HEK293 (cell line): Measurements from ENCODE around the gene DGCR6L.

Experiments used
- GLIS2 ChIP-seq: fragments of 450-650 bp; formaldehyde crosslinking; IDR thresholded peaks from 2 replicates; pipeline ENCODE4 v1.5.1; 2016; ENCODE audit warnings: missing biosample characterization, missing genetic modification characterization
- ZNF24 ChIP-seq: fragments of 450-650 bp; formaldehyde crosslinking; IDR thresholded peaks from 2 replicates; pipeline ENCODE4 v1.5.1; 2016; ENCODE audit warnings: missing biosample characterization, missing genetic modification characterization
- ZNF292 ChIP-seq: fragments of 450-650 bp; formaldehyde crosslinking; IDR thresholded peaks from 2 replicates; pipeline ENCODE4 v1.5.1; 2016; ENCODE audit warnings: low read depth, missing biosample characterization, missing genetic modification characterization, borderline replicate concordance
- ZNF335 ChIP-seq: fragments of 450-650 bp; formaldehyde crosslinking; conservative IDR thresholded peaks from 2 replicates; pipeline ENCODE4 v1.5.1; 2016; ENCODE audit warnings: missing biosample characterization, missing genetic modification characterization
- ZSCAN23 ChIP-seq: fragments of 450-650 bp; formaldehyde crosslinking; IDR thresholded peaks from 2 replicates; pipeline ENCODE4 v1.5.1; 2016; ENCODE audit warnings: missing biosample characterization, missing genetic modification characterization
- TF ChIP-seq, protein P1 (sequence below): fragments of 450-650 bp; formaldehyde crosslinking; IDR thresholded peaks from 2 replicates; pipeline ENCODE4 v1.5.1; 2017; ENCODE audit warnings: missing biosample characterization, missing genetic modification characterization
- TF ChIP-seq, protein P2 (sequence below): fragments of 450-650 bp; formaldehyde crosslinking; IDR thresholded peaks from 2 replicates; pipeline ENCODE4 v1.5.1; 2016; ENCODE audit warnings: missing biosample characterization, missing genetic modification characterization
- TF ChIP-seq, protein P3 (sequence below): fragments of 450-650 bp; formaldehyde crosslinking; IDR thresholded peaks from 2 replicates; pipeline ENCODE4 v1.5.1; 2016; ENCODE audit warnings: missing biosample characterization, missing genetic modification characterization
- TF ChIP-seq, protein P4 (sequence below): fragments of 450-650 bp; formaldehyde crosslinking; IDR thresholded peaks from 2 replicates; pipeline ENCODE4 v1.5.1; 2016; ENCODE audit warnings: missing biosample characterization, missing genetic modification characterization
- TF ChIP-seq, protein P5 (sequence below): fragments of 450-650 bp; formaldehyde crosslinking; IDR thresholded peaks from 2 replicates; pipeline ENCODE4 v1.5.1; 2016; ENCODE audit warnings: missing biosample characterization, missing genetic modification characterization
- TF ChIP-seq, protein P6 (sequence below): fragments of 450-650 bp; formaldehyde crosslinking; IDR thresholded peaks from 2 replicates; pipeline ENCODE4 v1.5.1; 2017; ENCODE audit warnings: missing biosample characterization, missing genetic modification characterization

DNA sequence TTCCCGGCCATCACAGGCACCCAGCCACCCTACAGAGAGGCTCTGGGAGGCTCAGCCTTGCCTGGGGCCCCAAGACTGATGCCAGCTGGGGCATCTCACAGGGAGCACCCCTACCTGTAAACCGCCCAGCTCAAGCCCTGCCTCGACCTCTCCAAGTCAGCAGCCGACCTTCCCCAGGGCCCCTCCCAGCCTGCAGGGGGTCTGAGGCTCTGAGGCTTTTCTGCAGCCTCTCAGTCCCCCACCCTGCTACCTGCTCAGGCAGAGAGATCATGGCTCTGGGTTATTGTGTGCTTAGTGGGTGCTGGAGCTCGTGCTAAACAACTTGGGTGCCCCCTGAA, 28.6 kb downstream of the DGCR6L start:
- TF ChIP-seq, protein P1, sequence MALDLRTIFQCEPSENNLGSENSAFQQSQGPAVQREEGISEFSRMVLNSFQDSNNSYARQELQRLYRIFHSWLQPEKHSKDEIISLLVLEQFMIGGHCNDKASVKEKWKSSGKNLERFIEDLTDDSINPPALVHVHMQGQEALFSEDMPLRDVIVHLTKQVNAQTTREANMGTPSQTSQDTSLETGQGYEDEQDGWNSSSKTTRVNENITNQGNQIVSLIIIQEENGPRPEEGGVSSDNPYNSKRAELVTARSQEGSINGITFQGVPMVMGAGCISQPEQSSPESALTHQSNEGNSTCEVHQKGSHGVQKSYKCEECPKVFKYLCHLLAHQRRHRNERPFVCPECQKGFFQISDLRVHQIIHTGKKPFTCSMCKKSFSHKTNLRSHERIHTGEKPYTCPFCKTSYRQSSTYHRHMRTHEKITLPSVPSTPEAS (tag by site-specific recombination), result no peak
- TF ChIP-seq, protein P2, sequence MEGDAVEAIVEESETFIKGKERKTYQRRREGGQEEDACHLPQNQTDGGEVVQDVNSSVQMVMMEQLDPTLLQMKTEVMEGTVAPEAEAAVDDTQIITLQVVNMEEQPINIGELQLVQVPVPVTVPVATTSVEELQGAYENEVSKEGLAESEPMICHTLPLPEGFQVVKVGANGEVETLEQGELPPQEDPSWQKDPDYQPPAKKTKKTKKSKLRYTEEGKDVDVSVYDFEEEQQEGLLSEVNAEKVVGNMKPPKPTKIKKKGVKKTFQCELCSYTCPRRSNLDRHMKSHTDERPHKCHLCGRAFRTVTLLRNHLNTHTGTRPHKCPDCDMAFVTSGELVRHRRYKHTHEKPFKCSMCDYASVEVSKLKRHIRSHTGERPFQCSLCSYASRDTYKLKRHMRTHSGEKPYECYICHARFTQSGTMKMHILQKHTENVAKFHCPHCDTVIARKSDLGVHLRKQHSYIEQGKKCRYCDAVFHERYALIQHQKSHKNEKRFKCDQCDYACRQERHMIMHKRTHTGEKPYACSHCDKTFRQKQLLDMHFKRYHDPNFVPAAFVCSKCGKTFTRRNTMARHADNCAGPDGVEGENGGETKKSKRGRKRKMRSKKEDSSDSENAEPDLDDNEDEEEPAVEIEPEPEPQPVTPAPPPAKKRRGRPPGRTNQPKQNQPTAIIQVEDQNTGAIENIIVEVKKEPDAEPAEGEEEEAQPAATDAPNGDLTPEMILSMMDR, result no peak
- TF ChIP-seq GLIS2 (tag by site-specific recombination) (no peak), ZNF292 (tag by site-specific recombination) (no peak), ZNF335 (tag by site-specific recombination) (no peak), ZNF24 (tag by site-specific recombination) (no peak), ZSCAN23 (tag by site-specific recombination) (no peak)
- TF ChIP-seq, protein P3, sequence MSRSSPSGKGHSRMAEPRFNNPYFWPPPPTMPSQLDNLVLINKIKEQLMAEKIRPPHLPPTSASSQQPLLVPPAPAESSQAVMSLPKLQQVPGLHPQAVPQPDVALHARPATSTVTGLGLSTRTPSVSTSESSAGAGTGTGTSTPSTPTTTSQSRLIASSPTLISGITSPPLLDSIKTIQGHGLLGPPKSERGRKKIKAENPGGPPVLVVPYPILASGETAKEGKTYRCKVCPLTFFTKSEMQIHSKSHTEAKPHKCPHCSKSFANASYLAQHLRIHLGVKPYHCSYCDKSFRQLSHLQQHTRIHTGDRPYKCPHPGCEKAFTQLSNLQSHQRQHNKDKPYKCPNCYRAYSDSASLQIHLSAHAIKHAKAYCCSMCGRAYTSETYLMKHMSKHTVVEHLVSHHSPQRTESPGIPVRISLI (tag by site-specific recombination), result no peak
- TF ChIP-seq, protein P4, sequence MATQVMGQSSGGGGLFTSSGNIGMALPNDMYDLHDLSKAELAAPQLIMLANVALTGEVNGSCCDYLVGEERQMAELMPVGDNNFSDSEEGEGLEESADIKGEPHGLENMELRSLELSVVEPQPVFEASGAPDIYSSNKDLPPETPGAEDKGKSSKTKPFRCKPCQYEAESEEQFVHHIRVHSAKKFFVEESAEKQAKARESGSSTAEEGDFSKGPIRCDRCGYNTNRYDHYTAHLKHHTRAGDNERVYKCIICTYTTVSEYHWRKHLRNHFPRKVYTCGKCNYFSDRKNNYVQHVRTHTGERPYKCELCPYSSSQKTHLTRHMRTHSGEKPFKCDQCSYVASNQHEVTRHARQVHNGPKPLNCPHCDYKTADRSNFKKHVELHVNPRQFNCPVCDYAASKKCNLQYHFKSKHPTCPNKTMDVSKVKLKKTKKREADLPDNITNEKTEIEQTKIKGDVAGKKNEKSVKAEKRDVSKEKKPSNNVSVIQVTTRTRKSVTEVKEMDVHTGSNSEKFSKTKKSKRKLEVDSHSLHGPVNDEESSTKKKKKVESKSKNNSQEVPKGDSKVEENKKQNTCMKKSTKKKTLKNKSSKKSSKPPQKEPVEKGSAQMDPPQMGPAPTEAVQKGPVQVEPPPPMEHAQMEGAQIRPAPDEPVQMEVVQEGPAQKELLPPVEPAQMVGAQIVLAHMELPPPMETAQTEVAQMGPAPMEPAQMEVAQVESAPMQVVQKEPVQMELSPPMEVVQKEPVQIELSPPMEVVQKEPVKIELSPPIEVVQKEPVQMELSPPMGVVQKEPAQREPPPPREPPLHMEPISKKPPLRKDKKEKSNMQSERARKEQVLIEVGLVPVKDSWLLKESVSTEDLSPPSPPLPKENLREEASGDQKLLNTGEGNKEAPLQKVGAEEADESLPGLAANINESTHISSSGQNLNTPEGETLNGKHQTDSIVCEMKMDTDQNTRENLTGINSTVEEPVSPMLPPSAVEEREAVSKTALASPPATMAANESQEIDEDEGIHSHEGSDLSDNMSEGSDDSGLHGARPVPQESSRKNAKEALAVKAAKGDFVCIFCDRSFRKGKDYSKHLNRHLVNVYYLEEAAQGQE (tag by site-specific recombination), result no peak
- TF ChIP-seq, protein P5, sequence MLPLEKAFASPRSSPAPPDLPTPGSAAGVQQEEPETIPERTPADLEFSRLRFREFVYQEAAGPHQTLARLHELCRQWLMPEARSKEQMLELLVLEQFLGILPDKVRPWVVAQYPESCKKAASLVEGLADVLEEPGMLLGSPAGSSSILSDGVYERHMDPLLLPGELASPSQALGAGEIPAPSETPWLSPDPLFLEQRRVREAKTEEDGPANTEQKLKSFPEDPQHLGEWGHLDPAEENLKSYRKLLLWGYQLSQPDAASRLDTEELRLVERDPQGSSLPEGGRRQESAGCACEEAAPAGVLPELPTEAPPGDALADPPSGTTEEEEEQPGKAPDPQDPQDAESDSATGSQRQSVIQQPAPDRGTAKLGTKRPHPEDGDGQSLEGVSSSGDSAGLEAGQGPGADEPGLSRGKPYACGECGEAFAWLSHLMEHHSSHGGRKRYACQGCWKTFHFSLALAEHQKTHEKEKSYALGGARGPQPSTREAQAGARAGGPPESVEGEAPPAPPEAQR (tag by site-specific recombination), result no peak
- TF ChIP-seq, protein P6, sequence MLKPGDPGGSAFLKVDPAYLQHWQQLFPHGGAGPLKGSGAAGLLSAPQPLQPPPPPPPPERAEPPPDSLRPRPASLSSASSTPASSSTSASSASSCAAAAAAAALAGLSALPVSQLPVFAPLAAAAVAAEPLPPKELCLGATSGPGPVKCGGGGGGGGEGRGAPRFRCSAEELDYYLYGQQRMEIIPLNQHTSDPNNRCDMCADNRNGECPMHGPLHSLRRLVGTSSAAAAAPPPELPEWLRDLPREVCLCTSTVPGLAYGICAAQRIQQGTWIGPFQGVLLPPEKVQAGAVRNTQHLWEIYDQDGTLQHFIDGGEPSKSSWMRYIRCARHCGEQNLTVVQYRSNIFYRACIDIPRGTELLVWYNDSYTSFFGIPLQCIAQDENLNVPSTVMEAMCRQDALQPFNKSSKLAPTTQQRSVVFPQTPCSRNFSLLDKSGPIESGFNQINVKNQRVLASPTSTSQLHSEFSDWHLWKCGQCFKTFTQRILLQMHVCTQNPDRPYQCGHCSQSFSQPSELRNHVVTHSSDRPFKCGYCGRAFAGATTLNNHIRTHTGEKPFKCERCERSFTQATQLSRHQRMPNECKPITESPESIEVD (tag by site-specific recombination), result no peak
